Measurements from ENCODE around the gene EPAS1.

GRCh38 chr2:46308081-46308480, 10.9 kb downstream of the EPAS1 start:
- TF ChIP-seq, protein P1, sequence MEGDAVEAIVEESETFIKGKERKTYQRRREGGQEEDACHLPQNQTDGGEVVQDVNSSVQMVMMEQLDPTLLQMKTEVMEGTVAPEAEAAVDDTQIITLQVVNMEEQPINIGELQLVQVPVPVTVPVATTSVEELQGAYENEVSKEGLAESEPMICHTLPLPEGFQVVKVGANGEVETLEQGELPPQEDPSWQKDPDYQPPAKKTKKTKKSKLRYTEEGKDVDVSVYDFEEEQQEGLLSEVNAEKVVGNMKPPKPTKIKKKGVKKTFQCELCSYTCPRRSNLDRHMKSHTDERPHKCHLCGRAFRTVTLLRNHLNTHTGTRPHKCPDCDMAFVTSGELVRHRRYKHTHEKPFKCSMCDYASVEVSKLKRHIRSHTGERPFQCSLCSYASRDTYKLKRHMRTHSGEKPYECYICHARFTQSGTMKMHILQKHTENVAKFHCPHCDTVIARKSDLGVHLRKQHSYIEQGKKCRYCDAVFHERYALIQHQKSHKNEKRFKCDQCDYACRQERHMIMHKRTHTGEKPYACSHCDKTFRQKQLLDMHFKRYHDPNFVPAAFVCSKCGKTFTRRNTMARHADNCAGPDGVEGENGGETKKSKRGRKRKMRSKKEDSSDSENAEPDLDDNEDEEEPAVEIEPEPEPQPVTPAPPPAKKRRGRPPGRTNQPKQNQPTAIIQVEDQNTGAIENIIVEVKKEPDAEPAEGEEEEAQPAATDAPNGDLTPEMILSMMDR (IDR thresholded peaks at IDR 0.05; ENCODE audit: control extremely low read depth in 1 of 3, insufficient read depth in 1 of 3, low read depth in 1 of 3, low read length in 3 of 3) = no peak
- TF ChIP-seq CEBPB (IDR thresholded peaks at IDR 0.05; ENCODE audit: low read depth, low read length) = no peak
- TF ChIP-seq NRF1 (IDR thresholded peaks at IDR 0.05; ENCODE audit: low read depth, low read length) = no peak
- no peak for TF ChIP-seq EZH2 (IDR thresholded peaks at IDR 0.05; ENCODE audit: low read depth, low read length, severe bottlenecking)
